ENCODE data around the gene TNNI3K. TPM values are rescaled to one million over a fixed set of nuclear protein-coding genes. Genes with fewer than 3 reads are reported as not detected.

TNNI3K gene
- total and polyA plus RNA-seq, 2 of the 8 experiments (the other 6 are each of a cell fraction or from before 2014, with no cell fraction given), result 0.41 to 0.48 TPM

GRCh38 chr1:74368335-74368734 lies 133.1 kb downstream of the TNNI3K start:
- Histone ChIP-seq H4K91ac (replicated peaks; ENCODE audit: insufficient read length, low read length) (no peak overlapping the region), H3K56ac (replicated peaks; ENCODE audit: insufficient read length, low read depth, low read length) (no peak overlapping the region), H3K4ac (replicated peaks; ENCODE audit: insufficient read length, low read depth, low read length) (no peak overlapping the region), H2AFZ (ENCODE audit: low read length) (no peak overlapping the region), H3K23ac (ENCODE audit: insufficient read length) (no peak overlapping the region), H2BK120ac (replicated peaks; ENCODE audit: low read depth, low read length) (no peak overlapping the region), H3K9me3 (ENCODE audit: insufficient read depth in 2 of 2, low read depth in 1 of 2, low read length in 1 of 2) (no peaks in the 10 kb centered on the region), H2BK12ac (ENCODE audit: low read depth, low read length) (no peak overlapping the region), H3K18ac (ENCODE audit: extremely low read depth, low read length) (no peak overlapping the region), H2AK5ac (ENCODE audit: low read depth, low read length) (no peak overlapping the region), H3K79me1 (ENCODE audit: low read depth, low read length) (no peaks in the 10 kb centered on the region), H3K36me3 (ENCODE audit: control insufficient read depth in 2 of 4, insufficient read depth in 4 of 4, low read length in 3 of 4) (no peaks in the 10 kb centered on the region), H3K79me2 (ENCODE audit: control insufficient read depth in 1 of 2, insufficient read depth in 2 of 2, low read length in 2 of 2) (no peaks in the 10 kb centered on the region), H2BK15ac (ENCODE audit: low read length) (no peak overlapping the region), H3K4me1 (replicated peaks in 1 of 4; ENCODE audit: control insufficient read depth in 3 of 4, insufficient read depth in 4 of 4, low read length in 3 of 4) (no peaks in the 10 kb centered on the region), H2BK5ac (ENCODE audit: low read depth, low read length) (no peak overlapping the region), H4K20me1 (replicated peaks in 1 of 2; ENCODE audit: control insufficient read depth in 1 of 2, insufficient read depth in 2 of 2, low read length in 2 of 2) (no peaks in the 10 kb centered on the region), H3K4me3 (ENCODE audit: extremely low read depth in 1 of 4, insufficient read depth in 2 of 4, low read depth in 3 of 4, low read length in 4 of 4) (no peak overlapping the region), H4K5ac (ENCODE audit: insufficient read length, low read depth, low read length) (no peak overlapping the region), H3K4me2 (ENCODE audit: insufficient read depth in 1 of 2, low read depth in 2 of 2, low read length in 2 of 2) (no peak overlapping the region), H3K14ac (ENCODE audit: insufficient read length) (no peak overlapping the region), H2BK20ac (ENCODE audit: low read length) (no peak overlapping the region), H3K27ac (ENCODE audit: low read depth, low read length) (no peak overlapping the region), H3K27me3 (replicated peaks in 1 of 4; ENCODE audit: control insufficient read depth in 3 of 4, extremely low read depth in 1 of 4, insufficient read depth in 3 of 4, low read length in 3 of 4) (no peaks in the 10 kb centered on the region), H3K9ac (replicated peaks in 1 of 4; ENCODE audit: extremely low read depth in 1 of 4, low read depth in 3 of 4, low read length in 3 of 4) (no peak overlapping the region), H3K23me2 (ENCODE audit: low read depth, low read length) (no peaks in the 10 kb centered on the region), H4K8ac (ENCODE audit: extremely low read depth, insufficient read depth, low read length) (no peak overlapping the region)
- FAIRE-seq, result no peak
- 97% methylated on average over 3 of the region's 3 CpGs; no CpG with 5 or more reads in 1 of the 2 experiments for WGBS, 2 experiments (ENCODE audit: extremely low coverage in 1 of 2, insufficient coverage in 1 of 2, insufficient read length in 1 of 2, insufficient replicate concordance in 2 of 2, low coverage in 1 of 2, low lambda C conversion rate in 2 of 2, missing lambda C conversion rate in 1 of 2)
- ChIA-PET POLR2A (ENCODE audit: partially characterized antibody) (no interaction called here), CTCF (ENCODE audit: partially characterized antibody) (no interaction called here)
- no peak for DNase-seq (ENCODE audit: low read depth in 1 of 2, low spot score in 2 of 2)
- TF ChIP-seq RXRA (IDR thresholded peaks at IDR 0.05; ENCODE audit: insufficient read depth, low read depth, low read length), result no peak
- no peak for TF ChIP-seq TAF7 (optimal IDR thresholded peaks at IDR 0.05; ENCODE audit: borderline replicate concordance, low read depth, low read length)
- TF ChIP-seq MAFK (IDR thresholded peaks at IDR 0.05; ENCODE audit: low read depth, low read length), result no peak
- TF ChIP-seq BRCA1 (IDR thresholded peaks at IDR 0.05; ENCODE audit: low read depth, low read length), result no peak
- TF ChIP-seq TEAD4 (IDR thresholded peaks at IDR 0.05; ENCODE audit: low read depth, low read length), result no peak
- no peak for TF ChIP-seq CBX5 (IDR thresholded peaks at IDR 0.05; ENCODE audit: low read depth, low read length)
- TF ChIP-seq JUND (IDR thresholded peaks at IDR 0.05; ENCODE audit: low read length), result no peak
- no peak for TF ChIP-seq YY1 (IDR thresholded peaks at IDR 0.05; ENCODE audit: low read depth, low read length)
- no peak for TF ChIP-seq E2F6 (IDR thresholded peaks at IDR 0.05)
- no peak for TF ChIP-seq SRF (IDR thresholded peaks at IDR 0.05; ENCODE audit: low read depth, low read length)
- no peak for TF ChIP-seq CREB1 (IDR thresholded peaks at IDR 0.05)
- TF ChIP-seq SP2 (IDR thresholded peaks at IDR 0.05; ENCODE audit: low read length), result no peak
- TF ChIP-seq CHD1 (IDR thresholded peaks at IDR 0.05; ENCODE audit: low read depth, low read length), result no peak
- no peak for TF ChIP-seq RAD21 (IDR thresholded peaks at IDR 0.05 in 1 of 2, conservative IDR thresholded peaks at IDR 0.05 in 1 of 2; ENCODE audit: low read depth in 2 of 2, low read length in 2 of 2)

Measured in H1 (cell line).